HT-29 (cell line): ENCODE measurements around the gene INPP5A. TPM values are rescaled to one million over a fixed set of nuclear protein-coding genes. Genes with fewer than 3 reads are reported as not detected.
A peak's percentile ranks its signal among the peaks of the same experiment; 100 is the strongest.

ENCODE experiments used
- DNase-seq: peaks from one replicate; pipeline ENCODE4 v3.0.0-alpha.2; 2015; ENCODE audit warnings: low spot score
- total RNA-seq: library from RNA; depleted of rRNA; stranded (reverse); fragments of >200 nt; shearing (Covaris generic); gene quantifications from 2 replicates; pipeline ENCODE4 v1.2.3, GENCODE V29; 2014

The INPP5A gene
- total RNA-seq, 1 experiment from 2014 or later, result 22.7 TPM

DNA sequence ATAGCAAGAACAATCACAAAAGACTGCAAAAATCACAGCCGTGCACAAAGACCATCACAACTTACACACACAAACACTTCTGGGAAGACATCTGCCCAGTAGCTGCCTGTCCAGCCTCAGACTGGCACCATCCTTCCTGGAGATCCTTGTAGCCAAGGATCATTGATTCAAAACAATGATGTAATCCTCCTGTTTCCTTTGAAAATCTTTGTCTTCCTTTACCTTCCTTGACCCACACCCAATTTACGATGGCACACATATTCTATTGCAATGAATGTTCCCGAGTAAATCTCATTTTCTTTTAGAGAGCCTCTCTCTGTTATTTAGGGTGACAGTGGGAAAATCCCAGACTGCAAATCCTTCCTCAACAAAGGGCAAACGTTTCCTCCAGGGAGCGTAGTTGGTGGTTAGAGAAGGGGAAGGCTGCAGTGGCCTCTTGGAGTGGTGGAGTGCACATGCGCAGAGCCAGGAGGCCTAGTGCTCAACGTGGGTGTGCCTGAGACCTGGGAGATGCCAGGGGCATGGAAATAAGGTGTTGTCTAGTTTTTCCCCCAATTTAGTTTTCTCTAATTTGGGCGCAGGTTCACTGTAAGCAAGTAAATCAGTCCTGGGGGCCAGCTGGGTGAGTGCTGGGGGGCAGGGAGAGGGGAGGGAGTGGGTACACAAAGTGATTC is 3.1 kb upstream of the INPP5A start:
- no peak for DNase-seq

- no peak for DNase-seq
These were observed 2.4 kb upstream of the INPP5A start for GRCh38 chr10:132535065-132535651.

GRCh38 chr10:132536241-132536876 is 1.2 kb upstream of the INPP5A start:
- DNase-seq, result peak; percentile 49

DNA sequence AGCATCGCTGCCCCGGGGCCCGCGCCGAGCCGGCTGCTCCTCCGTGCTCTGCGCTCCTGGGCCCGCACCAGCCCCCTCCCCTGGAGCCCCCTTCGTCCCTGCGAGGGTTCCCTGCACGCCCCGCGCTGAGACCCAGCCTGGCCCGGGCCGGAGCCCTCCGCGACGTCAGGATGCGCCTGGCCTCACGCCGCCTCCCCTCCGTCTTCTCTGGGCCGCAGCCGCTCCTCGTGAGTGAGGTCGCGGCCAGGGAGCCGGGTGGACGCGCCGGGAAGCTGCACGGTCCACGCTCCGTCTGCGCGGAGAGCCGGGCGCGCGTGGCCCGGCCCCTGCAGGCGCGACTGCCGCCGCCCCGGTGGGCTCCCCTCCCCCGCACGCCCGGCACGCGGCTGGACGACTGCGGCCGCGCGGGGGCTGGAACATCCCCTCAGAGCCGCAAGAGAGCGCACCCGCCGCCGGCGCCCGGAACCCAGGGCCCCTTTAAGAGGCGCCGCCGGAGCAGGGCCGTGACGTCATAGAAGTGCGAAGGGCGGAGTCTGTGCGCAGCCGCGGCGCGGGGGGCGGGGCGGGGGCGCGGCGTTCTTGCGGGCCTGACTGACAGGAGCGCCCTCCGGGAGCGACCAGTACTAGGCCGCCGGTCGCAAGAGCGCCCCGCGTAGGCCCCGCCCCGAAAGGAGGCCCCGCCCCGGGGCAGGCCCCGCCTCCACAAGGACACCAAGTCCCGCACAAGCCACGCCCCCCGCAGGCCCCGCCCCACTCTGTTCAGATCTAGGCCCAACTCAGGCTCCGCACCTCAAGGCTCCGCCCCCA is 507 bp upstream of the INPP5A start:
- peak; percentile 98 for DNase-seq

DNA sequence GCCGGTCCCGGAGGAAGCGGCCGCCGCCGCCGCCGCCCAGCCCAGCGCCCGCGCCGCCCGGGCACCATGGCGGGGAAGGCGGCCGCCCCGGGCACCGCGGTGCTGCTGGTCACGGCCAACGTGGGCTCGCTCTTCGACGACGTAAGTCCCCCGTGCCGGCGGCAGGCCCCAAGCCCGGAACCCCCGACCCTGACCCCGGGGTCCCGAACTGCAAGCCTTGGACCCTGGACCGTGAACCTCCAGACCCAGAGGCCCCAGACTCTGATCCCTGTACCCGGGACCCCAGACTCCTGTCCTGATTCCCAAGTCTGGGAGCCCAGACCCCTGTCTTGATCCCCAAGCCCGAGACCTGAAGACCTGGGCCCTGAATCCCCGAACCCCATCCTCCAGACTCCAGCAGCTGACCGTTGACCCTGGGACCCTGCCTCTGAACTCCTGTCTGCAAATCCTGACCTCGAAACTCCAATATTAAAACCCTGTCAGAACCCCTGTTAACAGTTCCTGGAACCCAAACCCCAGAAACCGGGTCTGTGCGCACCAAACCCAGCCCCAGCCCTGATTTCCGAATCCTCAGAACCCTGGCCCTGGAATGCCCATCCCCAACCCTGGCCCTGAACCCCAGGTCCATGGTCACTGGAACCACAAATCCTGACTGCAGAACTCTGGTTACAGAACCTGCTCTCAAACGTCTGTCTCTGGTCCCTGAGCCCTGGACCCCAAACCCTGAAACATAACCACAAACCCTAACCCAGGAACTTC is 623 bp downstream of the INPP5A start:
- DNase-seq, result no peak

DNA sequence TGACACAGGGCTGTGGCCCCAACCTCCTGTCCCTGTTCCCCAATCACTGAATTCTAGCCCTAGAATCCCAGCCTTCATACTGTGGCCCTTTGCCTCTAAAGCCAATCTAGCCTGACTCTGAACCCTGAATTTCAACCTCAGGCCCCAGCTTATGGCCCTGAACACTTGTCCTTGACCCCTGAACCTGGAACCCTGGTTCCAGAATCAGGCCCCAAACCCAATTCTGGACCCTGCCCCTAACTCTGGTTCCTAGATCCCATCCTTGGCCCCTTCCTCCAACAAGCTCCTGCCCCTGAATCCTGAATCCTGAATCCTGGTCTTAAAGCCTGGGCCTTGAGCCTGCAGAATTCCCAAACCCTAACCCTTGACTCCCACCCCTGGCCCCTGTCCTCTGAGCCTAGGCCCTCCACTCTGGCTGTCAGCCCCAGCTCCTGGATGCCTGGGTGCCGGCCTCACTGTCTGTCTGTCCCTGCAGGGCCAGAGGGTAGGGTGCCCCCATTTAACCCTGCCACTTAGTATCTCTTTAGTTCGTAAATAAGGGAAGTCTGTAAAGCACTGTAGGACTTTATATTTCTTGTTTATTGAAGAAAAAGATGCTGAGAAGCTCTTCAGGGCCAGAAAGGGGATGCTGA is 1.3 kb downstream of the INPP5A start:
- DNase-seq, result no peak

- DNase-seq, result no peak
These were observed 1.8 kb downstream of the INPP5A start for GRCh38 chr10:132539431-132539839.

DNA sequence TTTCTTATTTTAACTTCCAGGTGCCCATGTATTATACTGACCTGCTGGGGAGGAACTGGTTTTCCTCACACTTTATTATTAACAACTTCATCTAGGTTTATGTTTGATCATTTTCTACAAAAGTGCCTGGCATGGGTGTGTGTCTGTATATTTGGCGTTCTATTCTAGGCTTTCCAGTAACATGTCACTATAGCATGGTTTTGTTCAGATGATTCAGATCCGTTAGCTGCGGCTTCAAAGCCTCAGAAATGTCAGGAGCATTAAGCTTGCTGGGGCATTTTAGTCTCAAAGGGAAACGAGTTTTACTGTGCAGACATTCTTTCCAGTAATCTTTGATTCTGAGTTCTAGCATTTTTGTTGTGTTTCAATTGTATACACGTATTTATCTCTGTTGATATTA is 2.3 kb downstream of the INPP5A start:
- DNase-seq, result no peak

DNA sequence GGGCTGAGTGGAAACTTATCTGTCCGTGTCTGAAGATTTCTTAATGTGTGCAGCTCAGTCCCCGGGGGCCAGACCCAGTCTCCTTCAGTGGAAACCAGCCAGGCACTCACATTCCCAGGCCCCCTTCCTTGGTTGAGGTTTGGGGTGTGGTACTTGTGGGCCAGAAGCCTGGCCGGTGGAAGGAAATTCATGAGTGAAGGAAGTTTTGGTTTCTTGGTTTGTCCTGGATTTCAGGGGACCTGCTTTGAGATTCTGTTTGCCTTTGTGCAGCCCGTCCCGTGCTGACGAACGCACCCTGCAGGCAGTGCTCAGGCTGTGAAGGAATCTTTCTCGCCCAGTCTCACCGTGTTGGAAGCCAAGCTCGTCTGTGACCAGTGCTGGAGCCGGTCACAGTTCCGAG is 2.9 kb downstream of the INPP5A start:
- no peak for DNase-seq

DNA sequence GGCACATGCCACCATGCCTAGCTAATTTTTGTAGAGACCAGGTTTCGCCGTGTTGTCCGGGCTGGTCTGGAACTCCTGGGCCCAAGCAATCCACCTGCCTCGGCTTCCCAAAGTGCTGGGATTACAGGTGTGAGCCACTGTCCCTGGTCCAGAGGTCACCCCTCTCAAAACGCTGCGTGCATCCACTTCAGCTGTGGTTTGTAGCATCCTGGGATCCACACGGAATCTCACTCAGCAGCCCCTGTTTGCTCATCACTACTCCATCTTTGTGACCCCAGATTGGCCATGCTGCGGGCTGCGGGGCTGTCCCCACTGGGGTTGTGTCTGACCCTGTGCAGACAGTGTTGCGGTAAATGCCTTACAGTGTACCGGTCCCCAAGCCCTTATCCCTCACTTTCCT is 3.5 kb downstream of the INPP5A start:
- DNase-seq, result no peak

GRCh38 chr10:132541601-132542011 is 4.0 kb downstream of the INPP5A start:
- no peak for DNase-seq

DNA sequence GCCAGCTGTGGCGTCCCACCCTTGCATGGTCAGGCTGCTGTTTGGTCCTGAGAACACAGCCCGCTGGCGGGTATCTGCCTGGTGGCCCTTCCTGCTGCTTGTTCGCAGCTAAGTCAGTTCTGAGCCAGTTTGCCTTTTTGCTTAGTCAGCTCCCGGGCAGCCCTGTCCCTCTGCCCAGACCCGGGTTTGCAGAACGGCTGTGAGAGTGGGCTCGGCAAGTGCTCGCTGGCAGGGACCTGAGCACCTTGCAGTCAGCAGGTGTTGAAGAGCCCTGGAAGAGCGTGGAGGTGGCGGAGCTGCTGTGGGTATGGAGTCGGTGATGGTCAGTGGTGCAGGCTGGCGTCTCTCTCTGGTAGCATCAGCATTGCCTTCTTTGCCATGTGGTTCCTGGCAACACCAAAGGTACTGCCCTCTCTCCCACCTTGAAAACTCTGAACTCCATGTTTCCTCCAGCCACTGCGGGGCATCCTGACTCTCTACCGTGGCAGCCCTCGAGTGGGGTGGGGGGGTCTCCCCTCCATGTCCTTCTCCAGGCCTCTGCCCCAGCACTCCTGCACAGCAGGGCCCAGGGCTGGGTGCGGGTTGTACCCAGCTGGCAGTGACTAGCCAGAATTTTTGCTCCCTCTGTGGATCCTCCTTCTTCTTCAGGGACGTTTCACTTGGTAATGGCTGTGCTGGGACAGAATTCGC is 4.6 kb downstream of the INPP5A start:
- no peak for DNase-seq

- DNase-seq, result no peak
These were observed 5.2 kb downstream of the INPP5A start for GRCh38 chr10:132542819-132543218.

GRCh38 chr10:132543916-132544743 is 6.5 kb downstream of the INPP5A start:
- no peak for DNase-seq

- DNase-seq, result no peak
These were observed 7.4 kb downstream of the INPP5A start for GRCh38 chr10:132544744-132545658.

GRCh38 chr10:132545659-132546367 is 8.2 kb downstream of the INPP5A start:
- no peak for DNase-seq

DNA sequence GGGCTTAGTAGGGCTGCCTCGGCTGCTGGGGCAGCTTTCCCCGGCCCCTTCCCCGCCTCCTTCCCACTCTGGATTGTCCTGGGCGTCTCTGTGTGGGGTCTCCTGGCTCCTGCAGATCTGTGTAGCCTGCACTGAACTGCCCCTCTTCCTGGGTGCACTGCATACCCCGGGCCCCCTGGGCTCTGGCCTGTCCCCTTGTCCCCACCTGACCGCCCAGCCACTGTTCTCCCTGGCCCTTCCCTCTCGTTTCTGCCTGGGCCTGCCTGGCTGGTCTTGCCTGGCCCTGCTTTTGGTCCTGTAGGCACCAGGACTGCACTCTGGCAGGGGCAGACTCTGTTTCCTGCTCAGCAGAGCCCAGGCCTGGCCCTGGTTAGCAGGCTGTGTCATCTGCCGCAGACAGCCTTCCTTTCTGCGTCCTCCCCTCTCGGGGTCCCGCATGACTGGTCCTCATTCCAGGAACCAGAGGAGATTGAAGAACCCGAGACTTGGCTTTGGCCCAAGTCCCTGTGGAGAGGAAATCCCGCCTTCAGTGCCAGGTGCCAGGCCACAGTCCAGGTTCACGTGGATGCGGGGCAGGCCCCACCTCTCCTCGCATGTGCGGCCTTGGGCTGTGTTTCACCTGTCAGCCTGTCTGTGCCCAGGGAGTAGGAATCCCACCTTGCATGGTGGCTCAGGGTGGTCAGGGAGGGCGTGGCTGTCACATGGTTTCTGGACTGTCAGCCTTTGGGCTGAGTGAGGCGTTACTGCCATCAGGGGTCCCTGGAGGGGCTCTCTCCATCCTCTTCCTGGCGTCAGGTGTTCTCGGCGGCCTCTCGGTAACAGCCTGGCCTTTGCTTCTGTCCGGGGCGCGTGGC is 9.2 kb downstream of the INPP5A start:
- DNase-seq, result no peak
